Hypothalamus (tissue), 51 donors: ENCODE results near the gene MICAL2.

ENCODE experiments used
- DNase-seq, 51 donors: peaks; one replicate each; lab custom pipeline; 2025; lab: John Stamatoyannopoulos, UW

The MICAL2 gene

DNA sequence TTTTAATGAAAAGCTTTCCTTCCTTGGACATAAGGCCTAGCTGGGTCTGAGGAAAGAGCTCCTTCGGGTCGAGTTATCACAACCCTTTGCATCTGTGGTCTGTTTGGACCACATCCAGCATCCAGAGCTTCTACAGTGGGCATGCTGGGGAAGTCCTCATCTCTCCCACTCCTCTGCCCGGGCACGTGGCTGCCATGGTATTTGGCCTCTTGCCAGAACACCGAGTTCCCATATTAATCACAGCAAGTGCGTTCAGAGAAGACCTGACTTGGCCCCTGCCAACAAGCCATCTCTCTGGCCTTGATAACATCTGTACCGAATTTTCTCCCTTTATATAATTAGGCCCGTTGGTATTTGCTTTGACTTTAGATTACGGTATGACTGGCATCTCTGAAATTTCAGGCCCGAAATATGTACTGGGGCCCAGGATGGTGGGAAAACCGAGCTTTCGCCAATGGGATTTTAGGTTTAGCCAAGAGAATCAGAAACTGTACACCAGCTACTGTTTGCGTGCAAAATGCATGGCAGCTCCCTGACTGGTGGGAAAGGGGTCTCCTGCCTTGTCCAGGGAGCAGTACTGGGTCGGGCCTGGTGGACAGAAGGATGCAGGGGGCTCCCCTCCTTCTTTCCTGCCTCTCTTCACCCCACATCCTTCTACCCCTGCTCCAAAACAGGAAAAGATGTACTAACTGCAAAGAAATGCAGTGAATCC, 90.0 kb downstream of the MICAL2 start:
- DNase-seq: no peak

DNA sequence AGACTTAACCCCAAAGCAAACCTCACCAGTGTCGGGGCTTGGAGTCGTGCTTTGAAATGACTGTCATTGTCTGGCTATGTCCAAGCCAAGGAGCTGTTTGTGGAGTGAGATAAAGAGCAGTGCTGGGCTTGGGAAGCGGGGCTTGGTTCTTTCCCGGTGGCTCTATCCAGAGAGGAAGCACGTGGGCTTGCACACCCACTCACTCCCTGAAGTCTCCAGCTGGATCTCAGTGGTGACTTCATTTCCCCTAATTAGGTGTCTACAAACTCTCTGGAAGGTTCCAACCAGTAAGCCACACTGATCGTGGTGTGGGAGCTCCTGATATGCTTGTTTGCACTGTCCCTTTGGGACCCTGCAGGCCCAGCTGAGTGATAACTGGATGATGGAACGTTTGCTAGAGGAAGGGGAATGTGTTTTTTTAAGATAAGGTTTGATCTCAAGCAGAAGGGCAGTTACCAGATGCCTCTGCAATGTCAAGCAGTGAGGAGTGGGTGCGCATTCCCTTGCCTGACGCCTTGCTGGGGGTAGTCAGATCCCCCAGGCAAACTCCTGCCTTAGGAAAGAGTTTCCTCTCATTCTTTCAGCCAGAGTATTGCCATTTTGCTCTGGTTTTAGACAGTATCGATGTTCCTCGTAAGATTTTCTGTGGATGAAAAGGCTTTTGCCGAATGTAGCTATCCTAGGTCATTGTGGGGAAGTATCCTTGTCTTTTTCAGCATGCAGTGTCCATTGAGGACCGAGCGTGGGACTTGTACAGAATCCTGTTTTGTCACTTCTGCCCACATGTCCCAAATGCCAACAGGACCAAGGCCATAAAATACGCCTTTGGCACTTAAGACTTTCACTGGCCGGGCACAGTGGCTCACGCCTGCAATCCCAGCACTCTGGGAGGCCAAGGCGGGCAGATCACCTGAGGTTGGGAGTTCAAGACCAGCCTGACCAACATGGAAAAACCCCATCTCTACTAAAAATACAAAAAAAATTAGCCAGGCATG, 90.9 kb downstream of the MICAL2 start:
- peak in 1 of 51 donors; percentile 64 for DNase-seq

GRCh38 chr11:12202661-12203310, 92.4 kb downstream of the MICAL2 start:
- DNase-seq: no peak

GRCh38 chr11:12204506-12204905, 94.1 kb downstream of the MICAL2 start:
- DNase-seq: no peak

GRCh38 chr11:12205330-12205729, 94.9 kb downstream of the MICAL2 start:
- DNase-seq: no peak

DNA sequence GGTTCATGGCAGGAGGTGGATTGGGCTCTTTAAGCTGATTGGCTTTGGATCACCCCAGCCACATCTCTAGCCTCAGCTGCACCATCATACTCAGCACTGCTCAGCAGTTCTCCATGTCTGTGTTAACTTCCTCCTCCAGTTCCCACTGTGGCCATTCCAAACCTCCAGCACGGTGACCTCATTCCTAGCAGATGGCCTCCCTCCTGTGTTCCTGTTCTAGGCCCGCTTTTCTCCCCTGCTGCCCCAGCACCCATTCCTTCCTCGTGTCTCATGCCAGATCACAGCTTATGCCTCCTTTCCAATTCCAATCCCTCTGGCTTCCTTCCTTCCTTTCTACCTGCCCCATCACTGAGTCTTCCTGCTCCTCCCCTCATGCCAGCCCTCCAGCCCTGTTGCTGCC, 96.1 kb downstream of the MICAL2 start:
- DNase-seq: no peak

DNA sequence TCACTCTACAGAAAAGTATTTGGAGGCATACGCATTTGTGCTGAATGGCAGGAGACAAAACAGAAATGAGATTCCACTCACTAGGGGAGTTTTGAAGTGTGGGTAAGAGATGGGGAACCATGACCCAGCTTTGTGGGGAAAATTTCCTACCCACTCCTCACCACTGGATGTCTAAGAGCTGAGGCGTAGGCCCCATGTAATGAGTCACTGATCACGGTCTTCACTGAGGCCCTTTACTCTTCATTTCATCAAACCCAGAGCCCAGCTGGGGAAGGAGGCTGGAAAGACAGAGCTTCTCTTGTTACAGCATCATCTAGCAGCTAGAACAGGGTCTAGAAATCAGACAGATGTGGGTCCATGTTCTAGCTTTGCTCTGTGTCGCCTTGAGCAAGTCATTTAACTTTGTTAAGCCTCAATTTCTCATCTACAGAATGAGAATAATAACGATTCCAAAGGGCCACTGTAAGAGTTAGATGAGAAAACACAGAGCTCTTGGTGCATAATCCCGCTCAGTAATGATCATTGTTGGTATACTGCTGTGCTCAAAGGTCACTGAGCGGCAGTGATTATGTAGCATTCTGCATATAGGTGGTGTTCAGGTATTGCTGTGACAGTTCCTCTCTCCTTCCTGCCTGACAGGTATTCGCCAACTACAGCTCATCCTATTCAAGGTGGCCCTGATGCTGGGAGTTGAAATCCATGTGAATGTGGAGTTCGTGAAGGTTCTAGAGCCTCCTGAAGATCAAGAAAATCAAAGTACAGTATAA, 97.2 kb downstream of the MICAL2 start:
- DNase-seq: no peak

- DNase-seq: no peak
These were observed 98.7 kb downstream of the MICAL2 start for GRCh38 chr11:12209096-12209495.

DNA sequence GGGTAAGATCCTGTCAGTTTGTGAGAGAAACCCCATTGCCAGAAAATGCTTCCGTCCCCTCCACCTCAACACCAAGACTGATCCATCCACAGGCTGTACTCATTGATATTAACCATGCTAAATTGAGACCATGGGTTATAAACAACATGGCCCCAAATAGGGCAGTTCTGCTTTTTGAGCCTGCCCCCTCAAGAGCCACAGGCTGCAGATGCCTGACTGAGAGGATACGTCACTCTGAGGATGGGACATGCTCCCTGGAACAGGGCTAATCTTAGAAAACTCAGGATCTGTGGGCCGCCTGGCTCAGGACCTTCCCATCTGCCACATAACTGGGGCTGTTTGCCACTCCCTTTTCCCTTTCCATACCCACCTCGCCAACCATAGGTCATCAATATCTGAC, 99.8 kb downstream of the MICAL2 start:
- no peak for DNase-seq

DNA sequence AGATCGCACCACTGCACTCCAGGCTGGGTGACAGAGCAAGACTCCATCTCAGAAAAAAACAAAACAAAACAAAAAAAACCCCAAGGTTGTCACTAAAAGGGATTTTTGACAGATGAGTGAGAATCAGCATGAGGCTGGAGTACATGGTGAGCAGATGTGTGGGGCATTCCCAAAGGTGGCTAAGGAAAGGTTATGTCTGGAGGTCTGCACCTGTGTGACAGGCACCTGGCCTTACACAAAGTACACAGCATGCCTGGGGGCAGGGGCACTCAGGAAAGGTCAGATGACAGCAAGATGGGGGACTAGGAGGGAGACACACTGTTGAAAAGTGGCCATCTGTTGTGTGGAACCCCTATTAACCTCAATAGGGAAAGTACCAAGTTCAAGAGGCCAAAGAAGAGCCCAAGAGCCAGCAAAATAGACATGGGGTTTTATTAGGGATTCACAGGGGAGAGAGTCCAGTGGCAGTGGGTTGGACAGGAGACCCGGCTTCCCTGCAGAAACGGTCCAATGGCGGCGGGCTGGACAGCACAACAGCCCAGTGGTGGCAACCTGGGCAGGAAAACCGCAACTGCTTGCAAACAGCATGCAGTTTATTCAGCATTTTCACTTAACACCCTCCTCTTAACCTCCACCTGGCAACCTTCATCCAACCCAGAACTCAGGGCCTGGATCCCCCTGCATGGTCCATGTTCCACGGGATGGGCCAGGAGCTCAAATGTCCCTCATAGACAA, 101.1 kb downstream of the MICAL2 start:
- no peak for DNase-seq

GRCh38 chr11:12212174-12212820, 101.9 kb downstream of the MICAL2 start:
- DNase-seq: no peak

- DNase-seq: no peak
These were observed 102.4 kb downstream of the MICAL2 start for GRCh38 chr11:12212821-12213185.

GRCh38 chr11:12213883-12214282, 103.5 kb downstream of the MICAL2 start:
- no peak for DNase-seq

DNA sequence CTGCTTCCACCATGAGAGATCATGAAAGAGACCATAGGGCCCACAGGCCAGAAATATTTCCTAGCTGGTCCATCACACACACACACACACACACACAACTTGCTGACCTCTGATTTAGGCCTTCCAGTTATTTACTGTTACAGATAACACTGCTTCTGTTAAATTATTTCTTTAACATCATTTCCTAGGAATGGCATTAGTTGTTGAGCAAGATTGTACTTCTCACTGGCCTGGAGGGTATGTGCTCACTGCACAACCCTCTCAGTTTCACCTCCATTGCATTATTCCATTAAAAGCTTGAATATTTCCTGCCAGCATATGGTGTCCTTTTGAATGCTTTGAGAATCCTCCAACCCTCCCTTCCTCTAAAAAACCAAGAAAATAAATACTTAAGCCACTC, 104.4 kb downstream of the MICAL2 start:
- no peak for DNase-seq

- no peak for DNase-seq
These were observed 104.8 kb downstream of the MICAL2 start for GRCh38 chr11:12215181-12215593.

DNA sequence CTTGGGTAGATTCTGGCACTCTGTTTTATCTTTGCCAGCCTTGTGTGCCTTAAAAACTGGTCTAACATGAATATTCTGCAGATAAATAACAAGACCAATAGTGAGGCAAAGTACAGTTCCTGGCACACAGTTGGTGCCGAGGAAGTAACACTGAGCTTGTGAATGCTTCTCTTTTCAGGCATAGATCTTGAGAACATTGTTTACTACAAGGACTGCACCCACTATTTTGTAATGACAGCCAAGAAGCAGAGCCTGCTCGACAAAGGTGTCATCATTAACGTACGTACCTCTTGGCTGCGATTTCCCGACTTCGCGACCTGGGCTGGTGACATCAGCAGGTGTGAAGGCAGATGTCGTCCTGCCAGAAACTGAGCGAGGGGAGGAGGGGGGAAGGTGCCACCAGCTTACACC, 105.7 kb downstream of the MICAL2 start:
- no peak for DNase-seq

DNA sequence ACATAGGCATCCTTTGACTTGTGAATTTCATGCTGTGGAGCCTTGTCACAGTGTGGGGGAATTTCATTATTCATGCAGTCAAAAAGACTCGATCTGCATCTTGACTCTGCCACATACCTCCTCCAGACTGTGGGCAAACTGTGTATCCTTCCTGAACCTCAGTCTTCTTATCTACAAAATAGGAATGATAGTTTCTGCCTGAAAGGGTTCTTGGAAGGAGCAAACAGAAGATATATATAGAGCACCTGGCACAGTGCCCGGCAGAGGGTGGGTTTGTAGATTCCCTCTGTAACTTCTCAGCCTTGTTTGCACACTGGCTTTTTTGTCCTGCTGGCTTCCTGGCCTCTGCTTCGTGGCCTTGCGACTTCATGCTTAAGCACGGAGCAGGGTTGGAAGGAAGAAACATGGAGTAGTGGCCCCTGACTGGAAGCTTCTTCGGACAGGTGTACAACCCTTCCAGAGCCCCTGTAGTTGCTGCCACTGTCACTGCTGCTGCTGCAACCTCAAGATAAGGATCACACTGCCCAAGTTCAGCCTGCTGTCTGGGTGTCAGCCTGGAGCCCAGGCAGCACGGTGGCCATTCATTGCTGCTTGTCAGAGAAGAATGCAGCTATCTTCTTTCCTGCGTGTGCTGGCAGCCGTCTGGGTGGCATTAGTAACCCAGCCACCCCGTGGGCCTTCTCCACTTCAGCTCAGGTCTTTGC, 106.4 kb downstream of the MICAL2 start:
- DNase-seq: no peak

DNA sequence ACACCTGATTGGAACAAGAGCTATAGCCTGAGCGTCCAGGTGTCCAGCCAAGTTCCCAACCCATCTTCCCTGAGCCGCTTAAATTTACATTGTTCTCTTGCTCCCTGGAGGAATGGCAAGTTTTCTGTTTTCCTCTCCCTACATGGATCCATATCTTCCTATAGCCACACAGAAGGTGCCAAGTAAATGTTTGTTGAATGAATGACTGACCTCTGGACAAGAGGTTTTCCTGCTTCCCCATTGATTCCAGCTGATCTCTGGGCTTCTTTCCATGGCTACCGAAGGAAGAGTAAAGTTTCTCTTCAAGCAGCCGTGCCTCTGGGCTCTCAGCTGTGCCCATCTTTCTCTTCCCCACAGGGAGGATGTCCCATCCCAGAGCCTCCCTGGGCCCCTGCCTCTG, 107.5 kb downstream of the MICAL2 start:
- DNase-seq: no peak

DNA sequence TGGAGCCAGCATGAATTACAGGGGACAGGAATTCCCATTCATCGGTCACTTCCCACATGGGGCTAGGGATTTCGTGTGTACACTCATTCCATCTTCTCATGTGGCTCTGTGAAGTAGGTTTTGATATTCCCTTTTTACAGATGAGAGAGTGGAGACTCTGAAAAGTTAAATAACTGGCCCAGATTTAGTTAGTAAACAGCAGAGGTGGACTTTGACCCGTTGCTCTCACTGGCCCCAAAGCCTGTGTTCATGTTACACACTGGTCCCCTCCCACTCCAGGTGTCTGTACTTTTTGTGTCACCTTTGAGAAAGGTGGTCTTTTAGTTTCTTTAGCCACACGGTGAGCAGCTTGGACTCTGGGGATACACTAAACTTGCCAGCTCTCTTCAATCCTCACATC, 108.5 kb downstream of the MICAL2 start:
- no peak for DNase-seq
